Body of pancreas (tissue), 4 donors: Measurements from ENCODE around the gene CELA2A.
"Not testable (repeated sequence)": the region's sequence is repeated elsewhere in the genome, so short reads cannot be mapped to it uniquely, and the experiment has no call there.

Experiments
- CTCF ChIP-seq, 7 experiments: fragments of 450-650 bp in 4 of 7; fragments of 200-600 bp in 3 of 7; sonication (generic) in 3 of 7; IDR thresholded peaks; one replicate each; pipeline ENCODE4 v1.5.1; 2016 to 2019; ENCODE audit warnings: antibody characterized with exemption in 7 of 7
- POLR2A ChIP-seq, 3 donors: fragments of 450-650 bp; IDR thresholded peaks; one replicate each; pipeline ENCODE4 v1.6.1; 2016; ENCODE audit warnings: antibody characterized with exemption in 3 of 3, mild to moderate bottlenecking in 2 of 3

- not testable (repeated sequence) for TF ChIP-seq CTCF (IDR thresholded peaks at IDR 0.05)
- peak in 1 of 3 donors; percentile 13 for TF ChIP-seq POLR2A (IDR thresholded peaks at IDR 0.05)
Observed at GRCh38 chr1:15458388-15458787, 1.9 kb downstream of the CELA2A start.
